GM18951 (cell line): Measurements from ENCODE around the gene SLC49A4.

Experiments
- POLR2A ChIP-seq: IDR thresholded peaks from 4 replicates; pipeline ENCODE4 v1.6.1; 2011; ENCODE audit warnings: mild to moderate bottlenecking; ENCODE audit not compliant: insufficient read length, insufficient read depth; ENCODE audit errors: extremely low read depth
- in situ Hi-C: fragments of 300-500 bp; cut with MboI; formaldehyde crosslinking; loops from one replicate; pipeline ENCODE4 v1.12.0; 2022; ENCODE audit warnings: low sequenced_read_pairs, mixed read lengths, inconsistent platforms; ENCODE audit not compliant: unreplicated experiment

SLC49A4 gene

DNA sequence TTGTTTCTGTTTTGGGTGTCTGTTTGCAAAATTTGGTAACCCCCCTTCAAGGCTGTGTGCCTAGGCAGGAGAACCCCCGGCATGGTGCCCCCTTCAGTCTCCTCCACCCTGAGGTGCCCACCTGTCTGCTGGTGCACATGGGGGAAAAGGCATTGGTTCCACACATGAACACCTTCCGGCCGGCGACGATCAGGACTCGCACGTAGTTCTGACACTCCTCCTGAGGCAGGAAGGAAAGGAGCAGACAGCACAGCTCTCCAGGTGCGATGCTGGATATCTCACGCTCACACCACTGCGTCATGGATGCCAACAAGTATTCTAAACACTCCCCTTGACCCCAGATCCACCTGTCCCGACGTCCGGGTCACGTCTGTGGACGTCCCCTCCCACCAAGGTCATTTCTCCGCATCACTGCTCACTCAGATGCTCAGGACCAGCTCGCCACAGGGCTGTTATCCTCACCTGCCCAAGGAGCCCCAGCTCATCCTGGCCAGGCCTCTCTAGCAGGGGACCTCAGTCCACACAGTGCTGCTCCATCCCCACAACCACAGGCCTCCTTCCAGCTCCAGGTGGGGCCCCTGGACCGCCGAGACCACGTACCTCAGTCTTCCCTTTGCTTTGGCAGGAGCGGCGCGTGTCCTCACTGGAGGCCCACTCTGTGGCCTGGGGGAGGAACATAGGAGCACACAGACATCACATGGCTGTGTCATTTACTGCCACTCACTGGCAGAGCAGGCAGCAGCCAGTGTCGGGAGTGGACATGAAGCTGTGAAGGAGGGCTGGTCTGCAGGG is 133.7 kb downstream of the SLC49A4 start:
- in situ Hi-C loops, result no loop called here
- no peak for TF ChIP-seq POLR2A

DNA sequence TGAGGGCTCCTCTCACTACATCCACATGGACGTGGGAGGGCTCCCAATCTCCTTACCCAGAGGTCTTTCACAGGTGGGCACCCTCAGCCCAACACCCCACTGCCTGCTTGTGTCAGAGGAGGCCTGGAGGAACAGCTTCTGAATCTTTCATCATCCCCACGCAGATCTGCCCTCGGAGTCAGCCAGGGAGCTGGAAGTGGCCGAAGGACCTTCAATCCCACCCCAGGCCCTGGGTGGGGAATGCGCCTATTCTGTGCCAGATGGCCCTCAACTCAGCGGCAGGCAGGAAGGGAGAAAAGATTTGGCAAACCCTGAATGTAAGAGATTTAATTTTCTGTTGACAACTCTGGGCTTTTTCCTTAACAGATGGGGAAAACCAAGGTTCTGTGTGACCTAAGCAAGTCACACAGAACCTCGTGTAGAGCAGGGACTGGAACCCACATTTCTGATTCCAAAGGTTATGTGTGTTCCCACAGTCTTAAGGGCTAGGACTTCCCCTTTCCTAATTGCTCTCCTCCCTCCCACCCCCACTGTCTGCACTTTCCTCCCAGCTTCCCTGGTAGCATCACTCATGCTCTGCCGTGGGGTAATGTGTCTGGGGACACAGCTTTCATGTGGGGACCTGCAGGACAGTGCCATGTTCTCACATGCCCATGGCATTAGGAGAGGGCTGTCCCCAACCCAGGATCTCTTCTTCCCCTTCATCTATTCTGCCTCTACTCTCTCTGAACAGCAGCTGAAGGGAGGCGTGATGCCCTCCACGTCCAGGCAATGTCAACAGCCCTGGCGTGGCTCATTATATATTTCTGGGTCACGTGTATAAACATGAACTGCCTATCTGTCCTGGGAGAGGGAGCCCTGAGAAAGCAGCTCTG is 134.6 kb downstream of the SLC49A4 start:
- TF ChIP-seq POLR2A, result no peak
- in situ Hi-C loops, result no loop called here

DNA sequence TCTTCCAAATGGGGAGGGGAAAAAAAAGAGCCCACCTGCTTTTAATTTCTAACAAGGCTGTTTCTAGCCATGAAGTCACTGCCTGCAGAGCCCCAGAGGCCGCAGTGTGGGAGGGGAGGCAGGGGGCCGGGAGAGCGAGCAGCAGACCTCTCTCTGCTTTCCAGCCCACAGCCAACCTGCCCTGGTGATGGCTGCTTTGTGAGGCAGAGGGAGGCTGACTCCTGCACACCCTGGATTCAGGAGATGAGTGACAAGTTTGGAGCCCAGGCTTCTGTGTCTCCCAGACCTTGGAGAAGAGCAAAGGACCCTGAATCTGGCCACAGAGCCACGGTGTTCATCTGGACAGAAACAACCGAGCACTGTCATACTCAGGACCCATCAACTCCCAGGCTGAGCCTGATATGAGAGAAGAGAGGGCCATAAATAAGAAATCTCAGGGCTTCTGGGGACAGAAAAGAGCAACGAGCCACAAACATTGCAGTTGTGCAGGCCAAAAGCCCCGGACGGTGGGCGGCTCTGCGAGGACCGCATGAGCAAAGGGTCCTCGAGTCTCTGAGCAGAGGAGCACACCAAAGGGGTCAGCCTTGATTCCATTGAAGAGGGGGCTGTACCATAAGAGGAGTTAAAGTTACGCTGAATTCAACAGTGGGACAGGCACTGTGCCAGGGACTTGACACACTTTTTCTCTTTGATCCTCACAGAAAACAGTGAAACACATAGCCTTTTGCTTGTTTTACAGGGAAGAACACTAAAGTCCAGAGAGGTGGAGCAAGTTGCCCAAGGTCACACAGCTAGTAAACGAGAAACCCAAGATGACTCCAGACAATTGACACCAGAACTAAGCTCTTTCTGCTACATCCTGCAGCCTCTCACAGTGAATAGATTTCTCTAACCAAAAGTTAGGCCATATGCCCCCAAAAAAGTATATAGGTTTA is 135.5 kb downstream of the SLC49A4 start:
- in situ Hi-C loops, result no loop called here
- no peak for TF ChIP-seq POLR2A
